A549 (cell line): ENCODE data around the gene TEX44. TPM values are rescaled to one million over a fixed set of nuclear protein-coding genes. Genes with fewer than 3 reads are reported as not detected.
"Not testable (repeated sequence)": the region's sequence is repeated elsewhere in the genome, so short reads cannot be mapped to it uniquely, and the experiment has no call there.

Experiments used
- ATAC-seq, 2 experiments: fragments of 200-7000 bp in 1 of 2; fragments of >200 bp in 1 of 2; cut with Nextera tagmentation in 1 of 2; cut with Tn5 transposase in 1 of 2; 3 replicates each; pipeline versions ENCODE4 v1.8.0 to v1.9.1; 2018 to 2020; ENCODE audit warnings: mild to moderate bottlenecking in 1 of 2, moderate library complexity in 1 of 2
- CTCF ChIA-PET: fragments of 300-600 bp; sonication (Branson Sonifier 250); formaldehyde crosslinking; extraction: SDS; loops from one replicate; lab custom pipeline; 2021; ENCODE audit warnings: antibody characterized with exemption, inconsistent platforms; lab: Yijun Ruan, JAX
- POLR2A ChIA-PET: fragments of 350-600 bp; formaldehyde crosslinking; extraction: SDS; loops from one replicate; lab custom pipeline; 2021; ENCODE audit warnings: antibody characterized with exemption, inconsistent platforms; lab: Yijun Ruan, JAX
- DNase-seq, 2 experiments: peaks; one replicate each; pipeline versions ENCODE4 v3.0.0 to v3.0.0-alpha.2; 2011 to 2016; ENCODE audit warnings: low read depth in 1 of 2, low spot score in 1 of 2
- FAIRE-seq: peaks from 2 replicates; lab custom pipeline; 2011; peaks lifted over from hg19 to GRCh38; lab: Jason Lieb, UNC
- H3K27ac ChIP-seq, 2 experiments: fragments of >200 bp; sonication (Bioruptor Twin); formaldehyde crosslinking; 3 replicates each; pipeline ENCODE4 v1.5.1; 2016 to 2017
- H3K4me1 ChIP-seq: fragments of >200 bp; sonication (Bioruptor Twin); formaldehyde crosslinking; 3 replicates; pipeline ENCODE4 v1.6.1; 2016
- H3K4me2 ChIP-seq: fragments of >200 bp; sonication (Bioruptor Twin); formaldehyde crosslinking; 3 replicates; pipeline ENCODE4 v1.6.1; 2016
- H3K4me3 ChIP-seq: fragments of >200 bp; sonication (Bioruptor Twin); formaldehyde crosslinking; 3 replicates; pipeline ENCODE4 v1.5.1; 2016
- H3K9me3 ChIP-seq: fragments of >200 bp; sonication (Bioruptor Twin); formaldehyde crosslinking; 3 replicates; pipeline ENCODE4 v1.6.1; 2016
- CEBPB ChIP-seq, 2 experiments: fragments of >200 bp in 1 of 2; sonication (Bioruptor Twin) in 1 of 2; formaldehyde crosslinking in 1 of 2; IDR thresholded peaks; 2 replicates each; pipeline ENCODE4 v1.6.1; 2012 to 2016
- CHD2 ChIP-seq: fragments of 150-350 bp; IDR thresholded peaks from 2 replicates; pipeline ENCODE4 v1.6.1; 2014; ENCODE audit warnings: low read length; ENCODE audit not compliant: partially characterized antibody
- EHF ChIP-seq: fragments of 250-450 bp; sonication (Bioruptor Pico); IDR thresholded peaks from 2 replicates; pipeline ENCODE4 v1.5.0; 2020; ENCODE audit warnings: mild to moderate bottlenecking
- FOSL2 ChIP-seq, 2 experiments: fragments of 450-650 bp in 1 of 2; fragments of >200 bp in 1 of 2; sonication (Bioruptor Twin) in 1 of 2; formaldehyde crosslinking; IDR thresholded peaks; 2 replicates each; pipeline versions ENCODE4 v1.5.0 to v1.6.1; 2016 to 2020; ENCODE audit warnings: mild to moderate bottlenecking in 1 of 2, moderate library complexity in 1 of 2
- HDAC2 ChIP-seq: fragments of 200-600 bp; sonication (generic); IDR thresholded peaks from 2 replicates; pipeline ENCODE4 v1.6.1; 2016
- HOXA7 ChIP-seq: fragments of 250-450 bp; sonication (Bioruptor Pico); IDR thresholded peaks from 2 replicates; pipeline ENCODE4 v1.5.0; 2020; ENCODE audit warnings: mild to moderate bottlenecking, moderate library complexity
- JUNB ChIP-seq: fragments of >200 bp; sonication (Bioruptor Twin); formaldehyde crosslinking; IDR thresholded peaks from 2 replicates; pipeline ENCODE4 v1.6.1; 2016
- KDM1A ChIP-seq: fragments of 200-600 bp; sonication (generic); IDR thresholded peaks from 2 replicates; pipeline ENCODE4 v1.6.1; 2016; ENCODE audit warnings: low read depth, mild to moderate bottlenecking
- MAZ ChIP-seq: fragments of 150-350 bp; IDR thresholded peaks from 2 replicates; pipeline ENCODE4 v1.6.1; 2014; ENCODE audit warnings: antibody characterized with exemption, low read depth, low read length, borderline replicate concordance
- NPAS2 ChIP-seq: fragments of 250-450 bp; sonication (Bioruptor Pico); IDR thresholded peaks from 2 replicates; pipeline ENCODE4 v1.8.0; 2022; ENCODE audit warnings: mild to moderate bottlenecking, moderate library complexity, borderline replicate concordance
- PHF8 ChIP-seq: fragments of 200-600 bp; sonication (generic); IDR thresholded peaks from 2 replicates; pipeline ENCODE4 v1.6.1; 2016; ENCODE audit warnings: low read depth, mild to moderate bottlenecking, antibody characterized with exemption, moderate library complexity, borderline replicate concordance
- POLR2AphosphoS2 ChIP-seq: conservative IDR thresholded peaks from 2 replicates; pipeline ENCODE4 v1.6.1; 2012; ENCODE audit warnings: low read length, improper control_type of control experiment, inconsistent platforms
- RARB ChIP-seq: fragments of 250-450 bp; sonication (Bioruptor Pico); IDR thresholded peaks from 2 replicates; pipeline ENCODE4 v1.8.0; 2021; ENCODE audit warnings: mild to moderate bottlenecking, moderate library complexity
- TP53 ChIP-seq: fragments of 250-450 bp; sonication (Bioruptor Pico); IDR thresholded peaks from 2 replicates; pipeline ENCODE4 v1.5.0; 2021; ENCODE audit warnings: mild to moderate bottlenecking, moderate library complexity
- WGBS: methylation state at CpG from one replicate; pipeline ENCODE4 v1.1.6; 2017; ENCODE audit errors: missing lambda C conversion rate; 5-methylcytosine and 5-hydroxymethylcytosine counted together
- polyA plus RNA-seq, 4 experiments: library from polyadenylated mRNA; depleted of rRNA in 3 of 4; stranded (reverse); fragments of >200 nt; fragmentation: RNase III in 1 of 4; extraction: RNeasy Plus Mini Kit Qiagen cat#74134 plus additional on column Dnase treatment in 1 of 4; gene quantifications; 2 replicates in 3 of 4; 3 replicates in 1 of 4; pipeline ENCODE4 v1.2.3, GENCODE V29; 2011 to 2017
- TF ChIP-seq, protein P1 (sequence below): fragments of >200 bp; sonication (Bioruptor Twin); formaldehyde crosslinking; IDR thresholded peaks from 3 replicates; pipeline ENCODE4 v1.6.1; 2016
- TF ChIP-seq, protein P2 (sequence below): fragments of 250-450 bp; sonication (Bioruptor Pico); IDR thresholded peaks from 2 replicates; pipeline ENCODE4 v1.5.0; 2020; ENCODE audit warnings: low read depth, mild to moderate bottlenecking, moderate library complexity
- TF ChIP-seq, protein P3 (sequence below): IDR thresholded peaks from 2 replicates; pipeline ENCODE4 v1.6.1; 2012; ENCODE audit warnings: low read depth, borderline replicate concordance
- TF ChIP-seq, protein P4 (sequence below): fragments of >200 bp; sonication (Bioruptor Twin); formaldehyde crosslinking; IDR thresholded peaks from 3 replicates; pipeline ENCODE4 v1.5.1; 2016
- TF ChIP-seq, protein P5 (sequence below): fragments of 150-350 bp; IDR thresholded peaks from 2 replicates; pipeline ENCODE4 v1.6.1; 2014; ENCODE audit warnings: low read depth, mild to moderate bottlenecking, low read length

The TEX44 gene
- polyA plus RNA-seq, 2 of the 4 experiments (the other 2 are of a cell fraction) = not detected

DNA sequence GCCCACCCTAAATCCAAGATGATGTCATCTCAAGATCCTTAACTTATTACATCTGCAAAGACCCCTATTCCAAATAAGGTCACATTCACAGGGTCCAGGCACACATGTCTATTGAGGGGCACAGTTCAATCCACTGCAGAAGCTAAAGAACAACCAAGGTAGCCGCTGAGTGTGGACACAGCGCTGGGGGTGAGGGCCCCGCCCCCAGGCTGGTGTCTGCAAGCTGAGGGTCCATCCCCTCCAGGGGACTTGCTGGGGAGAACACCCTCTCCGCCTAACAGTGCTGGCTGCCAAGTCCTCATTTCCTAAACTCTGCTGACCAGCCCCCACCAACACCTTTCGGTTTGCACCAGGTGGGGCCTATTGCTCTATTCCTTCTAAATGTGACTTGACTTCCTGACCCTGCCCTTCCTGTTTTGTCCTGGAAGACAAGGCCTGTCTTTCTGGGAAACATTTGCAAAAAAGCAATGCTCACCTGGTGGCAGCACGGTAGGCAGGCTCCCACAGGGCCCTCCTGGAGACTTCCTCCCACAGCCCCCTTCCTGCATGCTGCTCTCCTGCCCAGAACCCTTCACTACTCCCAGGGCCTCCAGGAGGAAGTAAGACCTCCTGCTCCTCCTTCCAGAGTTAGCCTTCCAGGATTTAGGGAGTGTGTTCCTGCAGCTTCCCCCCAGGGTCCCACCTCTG, 24.4 kb upstream of the TEX44 start (continued):
- TF ChIP-seq HOXA7 = no peak
- no peak for TF ChIP-seq RARB (CRISPR knock-in tag)
- no peak for TF ChIP-seq PHF8

DNA sequence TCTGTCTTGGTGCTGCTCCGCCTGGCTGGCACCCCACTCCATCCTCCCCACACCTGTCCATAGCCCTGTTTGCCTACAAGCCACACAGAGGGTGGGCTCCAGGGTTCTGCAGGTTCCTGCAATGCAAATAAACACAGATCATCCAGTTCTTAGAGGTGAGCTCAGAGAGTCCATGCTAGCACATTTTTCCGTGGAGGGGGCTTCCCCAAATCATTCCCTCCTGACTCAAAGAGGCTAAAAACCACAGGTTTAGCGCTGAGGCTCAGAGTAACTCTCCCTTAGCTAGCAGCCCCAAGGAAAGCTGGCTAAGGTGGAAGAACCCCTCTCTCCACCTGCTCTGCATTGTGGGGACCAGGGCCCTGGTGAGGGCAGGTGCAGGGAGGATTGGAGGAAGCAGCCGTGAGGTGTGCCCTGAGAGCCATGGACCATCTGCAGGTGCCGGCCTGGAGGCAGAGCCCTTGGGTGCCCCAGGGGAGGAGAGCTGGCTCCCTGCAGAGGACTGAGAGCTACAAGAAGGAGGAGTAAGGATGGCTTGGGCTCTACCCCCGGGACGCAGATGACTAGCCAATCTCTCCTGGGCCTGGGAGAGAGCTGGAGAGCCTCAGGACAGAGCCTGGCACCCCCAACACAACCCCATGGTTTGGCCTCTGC, 23.8 kb upstream of the TEX44 start:
- DNase-seq = no peak
- Histone ChIP-seq H3K4me2 (no peak overlapping the region), H3K4me1 (no peaks in the 10 kb centered on the region), H3K27ac (no peak overlapping the region), H3K4me3 (no peak overlapping the region), H3K9me3 (no peaks in the 10 kb centered on the region)
- peak; percentile 27; a peak in 3 of 6 replicates for ATAC-seq
- TF ChIP-seq, protein P1, sequence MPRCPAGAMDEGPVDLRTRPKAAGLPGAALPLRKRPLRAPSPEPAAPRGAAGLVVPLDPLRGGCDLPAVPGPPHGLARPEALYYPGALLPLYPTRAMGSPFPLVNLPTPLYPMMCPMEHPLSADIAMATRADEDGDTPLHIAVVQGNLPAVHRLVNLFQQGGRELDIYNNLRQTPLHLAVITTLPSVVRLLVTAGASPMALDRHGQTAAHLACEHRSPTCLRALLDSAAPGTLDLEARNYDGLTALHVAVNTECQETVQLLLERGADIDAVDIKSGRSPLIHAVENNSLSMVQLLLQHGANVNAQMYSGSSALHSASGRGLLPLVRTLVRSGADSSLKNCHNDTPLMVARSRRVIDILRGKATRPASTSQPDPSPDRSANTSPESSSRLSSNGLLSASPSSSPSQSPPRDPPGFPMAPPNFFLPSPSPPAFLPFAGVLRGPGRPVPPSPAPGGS = no peak
- TF ChIP-seq MAZ (no peak), TP53 (CRISPR knock-in tag) (no peak), FOSL2 (IDR thresholded peaks at IDR 0.05) (no peak), FOSL2 (CRISPR knock-in tag; IDR thresholded peaks at IDR 0.05) (no peak), CHD2 (no peak)
- CTCF ChIA-PET = interaction anchor here (1.0 to 15.7 kb wide), 6 partner anchors 9 to 157 kb away, joined by 3 to 208 read pairs (median 3); partner anchors contain the start of gene TEX44
- POLR2A ChIA-PET = no interaction called here
- 65% methylated on average over 7 of the region's 7 CpGs for WGBS
- FAIRE-seq = no peak

DNA sequence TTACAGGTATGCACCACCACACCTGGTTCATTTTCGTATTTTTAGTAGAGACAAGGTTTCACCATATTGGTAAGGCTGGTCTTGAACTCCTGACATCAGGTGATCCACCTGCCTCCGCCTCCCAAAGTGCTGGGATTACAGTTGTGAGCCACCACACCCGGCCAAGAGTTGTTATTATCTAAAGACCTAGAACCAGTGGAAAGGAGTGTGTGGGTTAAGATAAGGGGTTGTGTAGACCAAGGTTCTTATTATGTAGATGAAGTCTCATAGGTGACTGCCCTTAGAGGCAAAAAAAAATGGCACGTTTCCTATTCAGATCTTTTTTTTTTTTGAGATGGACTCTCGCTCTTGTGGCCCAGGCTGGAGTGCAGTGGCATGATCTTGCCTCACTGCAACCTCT, 21.7 kb upstream of the TEX44 start:
- H3K9me3 ChIP-seq, FAIRE-seq, H3K27ac ChIP-seq, H3K4me3 ChIP-seq, H3K4me2 ChIP-seq, ATAC-seq, H3K4me1 ChIP-seq, DNase-seq, POLR2A ChIA-PET: not testable (repeated sequence)
- CTCF ChIA-PET = interaction anchor here (1.7 to 15.7 kb wide), 2 partner anchors 25 to 88 kb away, joined by 4 to 208 read pairs; partner anchors contain the start of gene TEX44
- WGBS = 54% methylated on average over 5 of the region's 5 CpGs

DNA sequence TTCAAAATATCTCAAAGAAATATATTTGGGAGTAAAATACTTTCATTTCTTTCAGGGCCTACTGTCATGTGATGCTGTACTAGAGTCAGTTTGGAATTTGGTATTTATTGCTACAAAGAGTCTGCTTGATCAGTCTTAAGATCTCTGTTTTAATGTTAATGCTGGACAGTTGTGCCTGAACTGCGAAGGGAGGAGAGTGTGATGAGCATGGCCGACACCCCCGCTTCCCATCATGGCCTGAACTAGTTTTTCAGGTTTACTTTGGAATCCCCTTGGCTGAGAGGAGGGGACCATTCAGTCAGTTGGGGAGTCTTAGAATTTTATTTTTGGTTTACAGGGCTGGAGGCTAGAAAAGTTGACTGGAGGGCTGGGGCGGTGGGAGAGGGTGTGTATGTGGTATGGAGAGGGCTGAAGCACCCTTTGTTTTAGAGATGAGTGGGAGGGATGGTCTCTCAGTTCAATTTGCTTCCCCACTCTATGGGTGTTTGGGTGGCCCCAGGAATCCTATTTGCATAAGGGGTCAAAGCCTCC, 20.9 kb upstream of the TEX44 start:
- DNase-seq (no peak), ATAC-seq (no peak), FAIRE-seq (no peak)
- no peaks in the 10 kb centered on the region for H3K9me3 ChIP-seq
- no peaks in the 10 kb centered on the region for H3K4me1 ChIP-seq
- no peak overlapping the region for H3K4me2 ChIP-seq
- no peak overlapping the region for H3K4me3 ChIP-seq
- WGBS = 91% methylated on average over 4 of the region's 4 CpGs
- CTCF ChIA-PET = interaction anchor here (1.7 to 15.7 kb wide), 2 partner anchors 24 to 89 kb away, joined by 4 to 208 read pairs; partner anchors contain the start of gene TEX44
- no peak overlapping the region for H3K27ac ChIP-seq
- POLR2A ChIA-PET = no interaction called here
- TF ChIP-seq, protein P2, sequence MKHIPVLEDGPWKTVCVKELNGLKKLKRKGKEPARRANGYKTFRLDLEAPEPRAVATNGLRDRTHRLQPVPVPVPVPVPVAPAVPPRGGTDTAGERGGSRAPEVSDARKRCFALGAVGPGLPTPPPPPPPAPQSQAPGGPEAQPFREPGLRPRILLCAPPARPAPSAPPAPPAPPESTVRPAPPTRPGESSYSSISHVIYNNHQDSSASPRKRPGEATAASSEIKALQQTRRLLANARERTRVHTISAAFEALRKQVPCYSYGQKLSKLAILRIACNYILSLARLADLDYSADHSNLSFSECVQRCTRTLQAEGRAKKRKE (CRISPR knock-in tag) = no peak
- no peak for TF ChIP-seq CHD2
- no peak for TF ChIP-seq HDAC2
- TF ChIP-seq, protein P3, sequence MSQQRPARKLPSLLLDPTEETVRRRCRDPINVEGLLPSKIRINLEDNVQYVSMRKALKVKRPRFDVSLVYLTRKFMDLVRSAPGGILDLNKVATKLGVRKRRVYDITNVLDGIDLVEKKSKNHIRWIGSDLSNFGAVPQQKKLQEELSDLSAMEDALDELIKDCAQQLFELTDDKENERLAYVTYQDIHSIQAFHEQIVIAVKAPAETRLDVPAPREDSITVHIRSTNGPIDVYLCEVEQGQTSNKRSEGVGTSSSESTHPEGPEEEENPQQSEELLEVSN = no peak
- TF ChIP-seq EHF (CRISPR knock-in tag) = no peak
- TF ChIP-seq KDM1A = no peak
- no peak for TF ChIP-seq CEBPB (IDR thresholded peaks at IDR 0.05)
- TF ChIP-seq, protein P4, sequence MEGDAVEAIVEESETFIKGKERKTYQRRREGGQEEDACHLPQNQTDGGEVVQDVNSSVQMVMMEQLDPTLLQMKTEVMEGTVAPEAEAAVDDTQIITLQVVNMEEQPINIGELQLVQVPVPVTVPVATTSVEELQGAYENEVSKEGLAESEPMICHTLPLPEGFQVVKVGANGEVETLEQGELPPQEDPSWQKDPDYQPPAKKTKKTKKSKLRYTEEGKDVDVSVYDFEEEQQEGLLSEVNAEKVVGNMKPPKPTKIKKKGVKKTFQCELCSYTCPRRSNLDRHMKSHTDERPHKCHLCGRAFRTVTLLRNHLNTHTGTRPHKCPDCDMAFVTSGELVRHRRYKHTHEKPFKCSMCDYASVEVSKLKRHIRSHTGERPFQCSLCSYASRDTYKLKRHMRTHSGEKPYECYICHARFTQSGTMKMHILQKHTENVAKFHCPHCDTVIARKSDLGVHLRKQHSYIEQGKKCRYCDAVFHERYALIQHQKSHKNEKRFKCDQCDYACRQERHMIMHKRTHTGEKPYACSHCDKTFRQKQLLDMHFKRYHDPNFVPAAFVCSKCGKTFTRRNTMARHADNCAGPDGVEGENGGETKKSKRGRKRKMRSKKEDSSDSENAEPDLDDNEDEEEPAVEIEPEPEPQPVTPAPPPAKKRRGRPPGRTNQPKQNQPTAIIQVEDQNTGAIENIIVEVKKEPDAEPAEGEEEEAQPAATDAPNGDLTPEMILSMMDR = no peak
- TF ChIP-seq, protein P5, sequence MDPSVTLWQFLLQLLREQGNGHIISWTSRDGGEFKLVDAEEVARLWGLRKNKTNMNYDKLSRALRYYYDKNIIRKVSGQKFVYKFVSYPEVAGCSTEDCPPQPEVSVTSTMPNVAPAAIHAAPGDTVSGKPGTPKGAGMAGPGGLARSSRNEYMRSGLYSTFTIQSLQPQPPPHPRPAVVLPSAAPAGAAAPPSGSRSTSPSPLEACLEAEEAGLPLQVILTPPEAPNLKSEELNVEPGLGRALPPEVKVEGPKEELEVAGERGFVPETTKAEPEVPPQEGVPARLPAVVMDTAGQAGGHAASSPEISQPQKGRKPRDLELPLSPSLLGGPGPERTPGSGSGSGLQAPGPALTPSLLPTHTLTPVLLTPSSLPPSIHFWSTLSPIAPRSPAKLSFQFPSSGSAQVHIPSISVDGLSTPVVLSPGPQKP = no peak
- TF ChIP-seq FOSL2 (IDR thresholded peaks at IDR 0.05) = no peak
- no peak for TF ChIP-seq FOSL2 (CRISPR knock-in tag; IDR thresholded peaks at IDR 0.05)
- no peak for TF ChIP-seq RARB (CRISPR knock-in tag)
- TF ChIP-seq POLR2AphosphoS2 = no peak
- TF ChIP-seq NPAS2 (CRISPR knock-in tag) = no peak
- TF ChIP-seq MAZ = no peak
- TF ChIP-seq JUNB = no peak
